H1 (cell line): ENCODE measurements around the gene KCTD15. TPM values are rescaled to one million over a fixed set of nuclear protein-coding genes. Genes with fewer than 3 reads are reported as not detected.

Experiments used
- CTCF ChIA-PET: fragments of 300-600 bp; sonication (Branson Sonifier 250); formaldehyde crosslinking; loops from one replicate; lab custom pipeline; 2021; ENCODE audit not compliant: partially characterized antibody; lab: Charles Lee
- POLR2A ChIA-PET: fragments of 300-600 bp; sonication (Branson Sonifier 250); formaldehyde crosslinking; loops from one replicate; lab custom pipeline; 2021; ENCODE audit warnings: inconsistent platforms; ENCODE audit not compliant: partially characterized antibody; lab: Charles Lee
- DNase-seq, 2 experiments: peaks; one replicate each; pipeline versions ENCODE4 v3.0.0 to v3.0.0-alpha.2; 2010 to 2022; ENCODE audit warnings: low spot score in 2 of 2, low read depth in 1 of 2, mixed read lengths in 1 of 2
- FAIRE-seq: peaks from 2 replicates; lab custom pipeline; 2011; peaks lifted over from hg19 to GRCh38; lab: Jason Lieb, UNC
- H2AFZ ChIP-seq: 2 replicates; pipeline ENCODE4 v1.8.1; 2012; ENCODE audit warnings: low read length, inconsistent platforms
- H2AK5ac ChIP-seq: 2 replicates; pipeline ENCODE4 v1.6.1; 2013; ENCODE audit warnings: low read depth, low read length
- H2BK120ac ChIP-seq: replicated peaks from 2 replicates; pipeline ENCODE3; 2013; ENCODE audit warnings: low read depth, low read length, inconsistent platforms
- H2BK12ac ChIP-seq: 2 replicates; pipeline ENCODE4 v1.6.1; 2013; ENCODE audit warnings: low read depth, low read length
- H2BK15ac ChIP-seq: 2 replicates; pipeline ENCODE4 v1.6.1; 2013; ENCODE audit warnings: low read length
- H2BK20ac ChIP-seq: 2 replicates; pipeline ENCODE4 v1.6.1; 2013; ENCODE audit warnings: low read length
- H2BK5ac ChIP-seq: 2 replicates; pipeline ENCODE4 v1.6.1; 2013; ENCODE audit warnings: low read depth, low read length
- H3K14ac ChIP-seq: 2 replicates; pipeline ENCODE4 v1.6.1; 2013; ENCODE audit warnings: inconsistent platforms; ENCODE audit not compliant: insufficient read length
- H3K18ac ChIP-seq: 2 replicates; pipeline ENCODE4 v1.6.1; 2013; ENCODE audit warnings: low read length; ENCODE audit errors: extremely low read depth
- H3K23ac ChIP-seq: 2 replicates; pipeline ENCODE4 v1.6.1; 2013; ENCODE audit warnings: inconsistent platforms; ENCODE audit not compliant: insufficient read length
- H3K23me2 ChIP-seq: 2 replicates; pipeline ENCODE4 v1.6.1; 2013; ENCODE audit warnings: low read depth, low read length
- H3K27ac ChIP-seq: 2 replicates; pipeline ENCODE4 v1.6.1; 2011; ENCODE audit warnings: low read depth, low read length, inconsistent platforms
- H3K27me3 ChIP-seq, 4 experiments: replicated peaks in 1 of 4; 1 replicate in 1 of 4; 2 replicates in 3 of 4; pipeline versions ENCODE4 v1.6.1 to v1.8.1; 2011 to 2013; ENCODE audit warnings: low read length in 3 of 4, mild to moderate bottlenecking in 3 of 4, inconsistent platforms in 2 of 4, mixed read lengths in 2 of 4, moderate library complexity in 1 of 4; ENCODE audit not compliant: control insufficient read depth in 3 of 4, insufficient read depth in 3 of 4; ENCODE audit errors: extremely low read depth in 1 of 4
- H3K36me3 ChIP-seq, 4 experiments: 2 replicates each; pipeline versions ENCODE4 v1.6.1 to v1.8.1; 2011 to 2013; ENCODE audit warnings: mild to moderate bottlenecking in 4 of 4, low read length in 3 of 4, moderate library complexity in 2 of 4, control low read depth in 1 of 4, inconsistent platforms in 1 of 4; ENCODE audit not compliant: insufficient read depth in 4 of 4, control insufficient read depth in 2 of 4
- H3K4ac ChIP-seq: replicated peaks from 2 replicates; pipeline ENCODE3; 2013; ENCODE audit warnings: low read length, low read depth, mixed read lengths, inconsistent platforms; ENCODE audit not compliant: insufficient read length
- H3K4me1 ChIP-seq, 4 experiments: replicated peaks in 1 of 4; 1 replicate in 1 of 4; 2 replicates in 3 of 4; pipeline versions ENCODE4 v1.6.1 to v1.8.1; 2011 to 2013; ENCODE audit warnings: low read length in 3 of 4, inconsistent platforms in 2 of 4, mixed read lengths in 1 of 4; ENCODE audit not compliant: insufficient read depth in 4 of 4, control insufficient read depth in 3 of 4
- H3K4me2 ChIP-seq, 2 experiments: 2 replicates each; pipeline versions ENCODE4 v1.6.1 to v1.8.1; 2011 to 2013; ENCODE audit warnings: low read depth in 2 of 2, low read length in 2 of 2, control low read depth in 1 of 2, inconsistent platforms in 1 of 2, mild to moderate bottlenecking in 1 of 2; ENCODE audit not compliant: insufficient read depth in 1 of 2
- H3K4me3 ChIP-seq, 4 experiments: fragments of 200-600, 300-600 bp in 1 of 4; sonication (generic), shearing (Covaris generic), sonication (Bioruptor Twin) in 1 of 4; 2 replicates each; pipeline versions ENCODE4 v1.5.1 to v1.8.1; 2011 to 2016; ENCODE audit warnings: low read length in 4 of 4, low read depth in 3 of 4, control low read depth in 2 of 4, inconsistent platforms in 2 of 4, mild to moderate bottlenecking in 2 of 4, mixed read lengths in 1 of 4, moderate library complexity in 1 of 4; ENCODE audit not compliant: insufficient read depth in 2 of 4; ENCODE audit errors: extremely low read depth in 1 of 4
- H3K56ac ChIP-seq: replicated peaks from 2 replicates; pipeline ENCODE3; 2013; ENCODE audit warnings: low read depth, mild to moderate bottlenecking, mixed read lengths, low read length, inconsistent platforms; ENCODE audit not compliant: insufficient read length
- H3K79me1 ChIP-seq: 2 replicates; pipeline ENCODE4 v1.6.1; 2013; ENCODE audit warnings: low read depth, low read length, control low read depth
- H3K79me2 ChIP-seq, 2 experiments: 2 replicates each; pipeline versions ENCODE4 v1.6.1 to v1.8.1; 2012 to 2013; ENCODE audit warnings: low read length in 2 of 2, mild to moderate bottlenecking in 2 of 2, inconsistent platforms in 1 of 2; ENCODE audit not compliant: insufficient read depth in 2 of 2, control insufficient read depth in 1 of 2
- H3K9ac ChIP-seq, 4 experiments: replicated peaks in 1 of 4; 1 replicate in 1 of 4; 2 replicates in 3 of 4; pipeline versions ENCODE4 v1.6.1 to v1.8.1; 2011 to 2013; ENCODE audit warnings: low read depth in 3 of 4, low read length in 3 of 4, control low read depth in 2 of 4, mild to moderate bottlenecking in 2 of 4, moderate library complexity in 2 of 4, inconsistent platforms in 1 of 4; ENCODE audit errors: extremely low read depth in 1 of 4
- H3K9me3 ChIP-seq, 2 experiments: 2 replicates each; pipeline versions ENCODE4 v1.6.1 to v1.8.1; 2012 to 2013; ENCODE audit warnings: mild to moderate bottlenecking in 2 of 2, moderate library complexity in 2 of 2, control low read depth in 1 of 2, inconsistent platforms in 1 of 2, low read depth in 1 of 2, low read length in 1 of 2, mixed read lengths in 1 of 2; ENCODE audit not compliant: insufficient read depth in 2 of 2
- H4K20me1 ChIP-seq, 2 experiments: replicated peaks in 1 of 2; 2 replicates each; pipeline versions ENCODE3 to v1.8.1; 2011 to 2013; ENCODE audit warnings: inconsistent platforms in 2 of 2, low read length in 2 of 2, mild to moderate bottlenecking in 1 of 2; ENCODE audit not compliant: insufficient read depth in 2 of 2, control insufficient read depth in 1 of 2
- H4K5ac ChIP-seq: 2 replicates; pipeline ENCODE4 v1.6.1; 2013; ENCODE audit warnings: low read length, low read depth, mixed read lengths, inconsistent platforms; ENCODE audit not compliant: insufficient read length
- H4K8ac ChIP-seq: 2 replicates; pipeline ENCODE4 v1.8.0; 2013; ENCODE audit warnings: mild to moderate bottlenecking, moderate library complexity, low read length, inconsistent platforms; ENCODE audit not compliant: insufficient read depth; ENCODE audit errors: extremely low read depth
- H4K91ac ChIP-seq: replicated peaks from 2 replicates; pipeline ENCODE3; 2013; ENCODE audit warnings: low read length, mixed read lengths, inconsistent platforms; ENCODE audit not compliant: insufficient read length
- GTF2F1 ChIP-seq: IDR thresholded peaks from 2 replicates; pipeline ENCODE4 v1.6.1; 2012; ENCODE audit warnings: low read depth, low read length, improper control_type of control experiment, borderline replicate concordance
- WGBS, 2 experiments: shearing (Covaris generic) in 1 of 2; methylation state at CpG; one replicate each; pipeline versions ENCODE4 v1.1.6 to v1.1.7; 2013 to 2015; ENCODE audit warnings: low lambda C conversion rate in 2 of 2, mixed read lengths in 2 of 2, inconsistent platforms in 1 of 2, low coverage in 1 of 2, missing lambda C conversion rate in 1 of 2; ENCODE audit not compliant: insufficient replicate concordance in 2 of 2, insufficient coverage in 1 of 2, insufficient read length in 1 of 2; ENCODE audit errors: extremely low coverage in 1 of 2, missing lambda C conversion rate in 1 of 2; 5-methylcytosine and 5-hydroxymethylcytosine counted together
- polyA plus RNA-seq, 7 experiments: library from polyadenylated mRNA; depleted of rRNA in 3 of 7; stranded (reverse) in 5 of 7; unstranded in 2 of 7; fragments of >200 nt in 5 of 7; fragments of 200-250 nt in 2 of 7; gene quantifications; 1 replicate in 5 of 7; 2 replicates in 1 of 7; 4 replicates in 1 of 7; pipeline versions ENCODE4 v1.2.1 to v1.2.3, GENCODE V29; 2011 to 2013; ENCODE audit warnings: missing spikeins in 2 of 7, mixed read lengths in 2 of 7
- total RNA-seq: library from RNA; stranded (reverse); fragmentation: NEBNext Ultra II Directional; extraction: Animal tissue kit (Norgen Biotek cat#: 25700); gene quantifications from 2 replicates; pipeline ENCODE4 v1.2.1, GENCODE V29; 2021

The KCTD15 gene
- total and polyA plus RNA-seq, 2 of the 8 experiments (the other 6 are each of a cell fraction or from before 2014, with no cell fraction given), result 25.1 to 27.0 TPM

DNA sequence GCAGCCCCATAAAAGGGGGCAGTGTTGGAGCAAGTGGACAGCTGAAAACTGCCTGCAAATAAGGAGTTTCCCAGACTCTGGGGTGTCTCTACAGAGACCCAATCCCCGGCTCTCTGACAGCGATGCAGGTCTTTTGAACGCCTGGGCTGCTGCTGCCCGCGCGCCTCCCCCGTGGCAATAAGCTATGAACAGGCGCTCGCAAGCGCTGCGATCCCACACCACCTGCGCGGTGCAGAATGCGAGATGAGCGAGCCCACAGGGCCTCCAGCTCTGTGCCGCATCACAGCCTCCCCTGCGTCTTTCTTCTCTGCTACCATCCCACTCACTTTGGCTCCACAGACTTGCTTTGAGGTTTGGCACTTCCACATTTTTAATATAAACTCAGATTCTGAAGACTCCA is 62.3 kb downstream of the KCTD15 start:
- no peak for FAIRE-seq
- Histone ChIP-seq H3K79me1 (no peaks in the 10 kb centered on the region), H2BK20ac (no peak overlapping the region), H2BK120ac (no peak overlapping the region), H3K27me3 (no peaks in the 10 kb centered on the region), H3K23ac (no peak overlapping the region), H3K9ac (no peak overlapping the region), H3K4me2 (no peak overlapping the region), H2BK15ac (no peak overlapping the region), H4K5ac (no peak overlapping the region), H4K91ac (no peak overlapping the region), H2BK12ac (no peak overlapping the region), H3K23me2 (no peaks in the 10 kb centered on the region), H3K36me3 (no peaks in the 10 kb centered on the region), H3K79me2 (no peaks in the 10 kb centered on the region), H3K4me3 (no peak overlapping the region), H3K9me3 (no peaks in the 10 kb centered on the region), H3K14ac (no peak overlapping the region), H3K27ac (no peak overlapping the region), H2AFZ (no peak overlapping the region), H2AK5ac (no peak overlapping the region), H2BK5ac (no peak overlapping the region), H3K56ac (no peak overlapping the region), H4K20me1 (no peaks in the 10 kb centered on the region), H3K18ac (no peak overlapping the region), H3K4me1 (no peaks in the 10 kb centered on the region), H3K4ac (no peak overlapping the region), H4K8ac (no peak overlapping the region)
- ChIA-PET CTCF (interaction anchor here (1.2 to 1.4 kb wide), 2 partner anchors 41 to 90 kb away, joined by 3 to 4 read pairs; no protein-coding TSS in a partner anchor), POLR2A (interaction anchor here (1.1 kb wide), 1 partner anchor 62 kb away, joined by 3 read pairs; no protein-coding TSS in a partner anchor)
- 83% methylated on average over 9 of the region's 17 CpGs; no CpG with 5 or more reads in 1 of the 2 experiments for WGBS, 2 experiments
- DNase-seq, result no peak
- TF ChIP-seq GTF2F1, result no peak
